Bronchial epithelial cell (primary cell): ENCODE results near the gene IP6K1. TPM values are rescaled to one million over a fixed set of nuclear protein-coding genes. Genes with fewer than 3 reads are reported as not detected.

Experiments used
- DNase-seq: peaks from one replicate; pipeline ENCODE4 v3.0.0-alpha.2; 2010; ENCODE audit warnings: low read depth
- FAIRE-seq: peaks from 2 replicates; lab custom pipeline; 2011; peaks lifted over from hg19 to GRCh38; lab: Jason Lieb, UNC
- H3K27me3 ChIP-seq: 2 replicates; pipeline ENCODE4 v1.5.1; 2011; ENCODE audit warnings: low read length; ENCODE audit not compliant: control insufficient read depth, insufficient read depth
- H3K36me3 ChIP-seq: 2 replicates; pipeline ENCODE4 v1.5.1; 2011; ENCODE audit warnings: low read length; ENCODE audit not compliant: control insufficient read depth, insufficient read depth
- H3K4me3 ChIP-seq: 2 replicates; pipeline ENCODE4 v1.5.1; 2011; ENCODE audit warnings: mild to moderate bottlenecking, low read depth, low read length, control low read depth
- CTCF ChIP-seq: IDR thresholded peaks from 2 replicates; pipeline ENCODE4 v1.5.1; 2011; ENCODE audit warnings: mild to moderate bottlenecking, moderate library complexity, low read length, control low read depth, inconsistent platforms; ENCODE audit not compliant: insufficient read depth, severe bottlenecking
- total RNA-seq: library from RNA; depleted of rRNA; stranded (reverse); fragments of >200 nt; gene quantifications from 2 replicates; pipeline ENCODE4 v1.2.1, GENCODE V29; 2014

Gene IP6K1
- total RNA-seq, 1 donor from 2014 or later, result 20.3 TPM

DNA sequence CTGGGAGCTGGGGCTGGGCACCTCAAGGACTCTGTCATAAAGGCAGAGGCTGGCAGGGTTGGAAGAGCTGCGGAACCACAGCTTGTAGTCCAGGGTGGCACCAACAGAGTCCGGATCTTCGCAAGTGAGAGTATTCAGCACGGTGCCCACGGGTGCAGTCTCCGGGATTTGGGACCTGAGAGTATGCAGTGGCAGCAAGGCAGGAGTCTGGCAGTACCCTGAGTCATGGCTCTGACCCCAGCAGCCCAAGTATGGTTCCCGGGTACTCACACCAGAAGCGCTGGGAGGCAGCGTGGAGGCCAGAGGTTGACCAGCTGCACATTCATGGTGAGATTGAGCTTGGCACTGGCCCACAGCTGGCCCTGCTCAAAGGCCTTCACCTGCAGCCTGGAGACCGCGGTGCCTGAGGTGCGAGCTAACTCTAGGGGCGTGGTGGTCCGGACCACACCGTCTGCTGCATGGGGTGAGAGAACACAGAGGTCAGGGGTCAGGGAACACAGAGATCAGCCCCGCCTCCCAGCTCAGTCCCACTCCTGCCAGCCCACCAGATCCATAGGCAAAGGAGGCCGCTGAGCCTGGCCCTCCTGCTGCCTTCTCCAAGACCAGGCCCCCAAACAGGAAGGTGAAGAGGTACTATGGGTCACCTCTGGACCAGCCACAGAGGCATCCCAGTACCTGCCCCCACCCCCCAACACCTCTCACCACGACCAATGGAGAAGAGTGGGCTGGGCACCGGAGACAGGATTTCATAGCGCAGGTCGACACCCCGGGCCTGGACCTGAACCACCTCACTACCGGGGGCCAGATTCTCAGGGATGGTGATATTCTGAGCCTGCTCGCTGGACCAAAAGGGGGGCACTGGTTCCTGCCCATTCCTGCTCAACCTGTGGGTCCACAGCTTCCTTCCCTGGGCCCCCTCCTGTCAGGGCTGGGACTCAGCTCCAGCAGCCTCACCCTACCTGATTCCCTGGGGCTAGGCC is 8.9 kb upstream of the IP6K1 start:
- no peak for DNase-seq
- Histone ChIP-seq H3K36me3 (no peaks in the 10 kb centered on the region), H3K4me3 (no peak overlapping the region), H3K27me3 (no peaks in the 10 kb centered on the region)
- FAIRE-seq, result no peak
- TF ChIP-seq CTCF, result no peak

DNA sequence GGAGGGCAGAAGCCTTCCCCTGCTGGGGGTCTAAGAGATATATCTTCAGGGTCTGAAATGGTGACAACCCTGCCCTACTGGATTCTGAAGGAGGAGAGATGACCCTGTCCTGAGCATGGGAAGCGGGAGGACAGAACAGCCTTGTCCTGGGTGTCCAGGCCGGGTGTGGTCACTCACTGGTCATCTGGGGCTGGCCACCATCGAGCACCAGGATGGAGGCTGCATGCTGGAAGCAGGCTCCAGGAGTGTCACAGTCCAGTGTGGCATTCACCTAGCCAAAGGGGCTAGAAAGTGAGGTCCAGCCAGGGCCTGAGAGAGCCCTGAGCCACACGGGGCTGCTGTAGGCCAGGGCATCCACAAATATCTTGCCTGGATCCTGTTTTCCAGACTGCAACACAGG is 8.1 kb upstream of the IP6K1 start:
- H3K4me3 ChIP-seq, result no peak overlapping the region
- no peaks in the 10 kb centered on the region for H3K36me3 ChIP-seq
- DNase-seq (no peak), FAIRE-seq (no peak)
- no peak for TF ChIP-seq CTCF
- H3K27me3 ChIP-seq, result no peaks in the 10 kb centered on the region

GRCh38 chr3:49793486-49794085 is 7.2 kb upstream of the IP6K1 start:
- no peaks in the 10 kb centered on the region for H3K27me3 ChIP-seq
- DNase-seq, result no peak

GRCh38 chr3:49792371-49793150 is 6.2 kb upstream of the IP6K1 start:
- Histone ChIP-seq H3K27me3 (no peaks in the 10 kb centered on the region), H3K36me3 (no peaks in the 10 kb centered on the region), H3K4me3 (no peak overlapping the region)
- DNase-seq, result no peak
- FAIRE-seq, result peak; percentile 28
- TF ChIP-seq CTCF, result no peak

More at GRCh38 chr3:49793486-49794085, 7.2 kb upstream of the IP6K1 start:
- peak; percentile 13 for FAIRE-seq
- H3K36me3 ChIP-seq, result no peaks in the 10 kb centered on the region
- no peak for TF ChIP-seq CTCF
- no peak overlapping the region for H3K4me3 ChIP-seq

- DNase-seq (no peak), FAIRE-seq (no peak)
- Histone ChIP-seq H3K36me3 (no peaks in the 10 kb centered on the region), H3K27me3 (no peaks in the 10 kb centered on the region), H3K4me3 (no peak overlapping the region)
- no peak for TF ChIP-seq CTCF
These were observed 5.2 kb upstream of the IP6K1 start for GRCh38 chr3:49791571-49791970.
